Dermis blood vessel endothelial cell (primary cell): Measurements from ENCODE around the gene CCDC74B. TPM values are rescaled to one million over a fixed set of nuclear protein-coding genes. Genes with fewer than 3 reads are reported as not detected.
"Not testable (repeated sequence)": the region's sequence is repeated elsewhere in the genome, so short reads cannot be mapped to it uniquely, and the experiment has no call there.

Experiments
- DNase-seq: peaks from one replicate; pipeline ENCODE4 v3.0.0; 2010
- total RNA-seq: library from RNA; depleted of rRNA; stranded (reverse); fragments of >200 nt; gene quantifications from 2 replicates; pipeline ENCODE4 v1.2.3, GENCODE V29; 2014

The CCDC74B gene
- total RNA-seq, 1 donor from 2014 or later, result 2.2 TPM

GRCh38 chr2:130148515-130148914 is 3.6 kb upstream of the CCDC74B start:
- not testable (repeated sequence) for DNase-seq

GRCh38 chr2:130143266-130144039 is 1.5 kb downstream of the CCDC74B start:
- not testable (repeated sequence) for DNase-seq

- not testable (repeated sequence) for DNase-seq
Observed at GRCh38 chr2:130142396-130143265, 2.3 kb downstream of the CCDC74B start.

- DNase-seq, result not testable (repeated sequence)
Observed at GRCh38 chr2:130141645-130142370, 3.1 kb downstream of the CCDC74B start.

- DNase-seq, result not testable (repeated sequence)
Observed at GRCh38 chr2:130141002-130141401, 3.9 kb downstream of the CCDC74B start.

- not testable (repeated sequence) for DNase-seq
Observed at GRCh38 chr2:130140516-130140915, 4.4 kb downstream of the CCDC74B start.

GRCh38 chr2:130139331-130140280 is 5.3 kb downstream of the CCDC74B start:
- DNase-seq, result not testable (repeated sequence)

- DNase-seq, result not testable (repeated sequence)
Observed at GRCh38 chr2:130138841-130139251, 6.1 kb downstream of the CCDC74B start.

- not testable (repeated sequence) for DNase-seq
Observed at GRCh38 chr2:130138326-130138725, 6.6 kb downstream of the CCDC74B start.

GRCh38 chr2:130137118-130137517 is 7.8 kb downstream of the CCDC74B start:
- not testable (repeated sequence) for DNase-seq

GRCh38 chr2:130136546-130136945 is 8.4 kb downstream of the CCDC74B start:
- not testable (repeated sequence) for DNase-seq

GRCh38 chr2:130135692-130136541 is 9.0 kb downstream of the CCDC74B start:
- DNase-seq, result no peak

- not testable (repeated sequence) for DNase-seq
Observed at GRCh38 chr2:130129120-130129829, 15.6 kb downstream of the CCDC74B start, which contains the start of gene POTEF. TSS of gene POTEF (minus strand) at chr2:130129222. CDS start at chr2:130120515, 8,707 bp downstream.

GRCh38 chr2:130128464-130128863 is 16.4 kb downstream of the CCDC74B start:
- not testable (repeated sequence) for DNase-seq

GRCh38 chr2:130127726-130128125 is 17.2 kb downstream of the CCDC74B start:
- DNase-seq, result not testable (repeated sequence)

GRCh38 chr2:130120924-130121323 is 24.0 kb downstream of the CCDC74B start:
- not testable (repeated sequence) for DNase-seq

GRCh38 chr2:130102597-130103363 is 42.1 kb downstream of the CCDC74B start:
- not testable (repeated sequence) for DNase-seq
